Activated CD8-positive, alpha-beta memory T cell treated with anti-CD3 and anti-CD28 coated beads for 36 hours (primary cell): Measurements from ENCODE around the gene LSS. TPM values are rescaled to one million over a fixed set of nuclear protein-coding genes. Genes with fewer than 3 reads are reported as not detected.

ENCODE experiments used
- CTCF ChIA-PET: fragments of 350-600 bp; sonication (Branson Sonifier 250); formaldehyde crosslinking; loops from one replicate; lab custom pipeline; 2021; ENCODE audit warnings: antibody characterized with exemption; lab: Charles Lee
- POLR2A ChIA-PET: fragments of 350-600 bp; sonication (Branson Sonifier 250); formaldehyde crosslinking; loops from one replicate; lab custom pipeline; 2021; ENCODE audit warnings: antibody characterized with exemption; lab: Charles Lee
- total RNA-seq, 2 experiments: library from RNA; stranded (reverse); gene quantifications; one replicate each; pipeline ENCODE4 v1.2.3, GENCODE V29; 2021

LSS gene
- total RNA-seq = 10 to 100 TPM; 19.2 to 20.1 TPM

- ChIA-PET CTCF (no interaction called here), POLR2A (interaction anchor here (0.5 kb wide), 1 partner anchor 765 kb away, joined by 3 read pairs; no protein-coding TSS in a partner anchor)
Observed at GRCh38 chr21:46228345-46229051, at the start of gene LSS. Gene LSS, minus strand, starts transcription at chr21:46228774. Its CDS starts 29 bp downstream, at chr21:46228745.

DNA sequence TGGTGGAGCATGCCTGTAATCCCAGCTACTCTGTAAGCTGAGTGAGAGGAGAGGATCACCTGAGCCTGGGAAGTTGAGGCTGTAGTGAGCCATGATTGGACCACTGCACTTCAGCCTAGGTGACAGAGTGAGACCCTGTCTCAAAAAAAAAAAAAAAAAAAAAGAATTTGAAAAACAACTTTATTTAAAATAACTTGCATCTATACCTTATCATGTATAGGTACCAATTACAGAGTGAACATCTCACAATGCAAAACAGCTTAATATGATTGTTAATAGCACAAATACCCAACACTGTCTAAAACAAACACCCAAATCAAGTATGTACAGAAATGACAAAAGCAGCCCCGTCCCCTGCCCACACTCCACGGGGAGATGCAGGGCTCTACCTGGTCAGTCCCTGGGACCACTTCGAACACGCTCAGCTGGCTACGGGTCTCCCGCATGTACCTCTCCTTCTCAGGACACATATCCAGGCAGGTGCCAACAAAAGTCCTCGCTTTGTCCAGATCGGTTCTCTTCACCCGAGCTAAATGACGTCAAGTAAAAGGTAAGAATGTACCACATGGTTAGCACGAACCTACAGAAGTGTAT is 46.3 kb upstream of the LSS start:
- POLR2A ChIA-PET = interaction anchor here (0.7 kb wide), 1 partner anchor 23 kb away, joined by 5 read pairs; no protein-coding TSS in a partner anchor
- CTCF ChIA-PET = interaction anchor here (0.7 kb wide), 1 partner anchor 11 kb away, joined by 3 read pairs; the partner anchor contains the start of genes MCM3AP and YBEY

- CTCF ChIA-PET = no interaction called here
- POLR2A ChIA-PET = no interaction called here
Observed at GRCh38 chr21:46273341-46273740, 44.8 kb upstream of the LSS start.

DNA sequence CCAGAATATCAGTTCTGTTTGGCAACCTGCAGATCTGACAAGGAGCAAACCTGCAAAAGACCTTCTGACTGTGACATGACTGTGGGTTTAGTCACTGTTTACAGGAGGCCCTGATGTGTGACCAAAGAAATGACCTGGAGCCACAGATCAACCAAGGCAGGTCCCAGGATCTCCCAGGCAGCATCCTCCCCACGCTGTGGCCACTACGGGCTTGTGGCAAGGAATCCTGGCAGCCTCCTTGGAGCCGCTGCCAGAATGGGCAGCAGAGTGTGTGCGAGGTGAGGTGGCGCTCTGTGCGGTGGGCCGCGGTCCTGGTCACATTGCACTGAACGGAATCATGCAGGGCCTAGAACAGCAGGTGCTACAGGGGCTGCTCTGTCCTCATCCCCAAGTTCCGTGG is 40.9 kb upstream of the LSS start:
- ChIA-PET POLR2A (no interaction called here), CTCF (no interaction called here)

DNA sequence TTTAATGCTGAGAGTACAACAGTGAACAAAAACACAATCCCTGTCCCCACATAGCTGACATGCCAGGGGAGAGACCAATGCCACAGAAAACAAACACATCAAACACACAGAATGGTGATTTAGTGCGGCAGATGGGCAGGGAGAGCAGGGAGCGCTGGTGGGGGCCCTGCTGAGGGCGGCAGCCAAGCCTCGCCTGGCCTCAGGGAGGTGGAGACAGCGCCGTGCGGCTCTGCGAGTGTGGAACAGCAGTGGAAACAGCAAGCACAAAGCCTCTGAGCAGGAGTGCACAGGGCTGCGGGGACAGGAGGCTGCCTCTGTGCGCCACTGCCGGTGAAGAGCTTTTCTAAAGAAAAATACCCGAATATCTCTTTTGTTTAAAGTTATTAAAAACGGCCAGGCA is 39.8 kb upstream of the LSS start:
- POLR2A ChIA-PET = interaction anchor here (1.0 kb wide), 1 partner anchor 9 kb away, joined by 3 read pairs; no protein-coding TSS in a partner anchor
- CTCF ChIA-PET = interaction anchor here (1.2 kb wide), 1 partner anchor 10 kb away, joined by 4 read pairs; no protein-coding TSS in a partner anchor

GRCh38 chr21:46266946-46267345 is 38.4 kb upstream of the LSS start:
- POLR2A ChIA-PET = no interaction called here

DNA sequence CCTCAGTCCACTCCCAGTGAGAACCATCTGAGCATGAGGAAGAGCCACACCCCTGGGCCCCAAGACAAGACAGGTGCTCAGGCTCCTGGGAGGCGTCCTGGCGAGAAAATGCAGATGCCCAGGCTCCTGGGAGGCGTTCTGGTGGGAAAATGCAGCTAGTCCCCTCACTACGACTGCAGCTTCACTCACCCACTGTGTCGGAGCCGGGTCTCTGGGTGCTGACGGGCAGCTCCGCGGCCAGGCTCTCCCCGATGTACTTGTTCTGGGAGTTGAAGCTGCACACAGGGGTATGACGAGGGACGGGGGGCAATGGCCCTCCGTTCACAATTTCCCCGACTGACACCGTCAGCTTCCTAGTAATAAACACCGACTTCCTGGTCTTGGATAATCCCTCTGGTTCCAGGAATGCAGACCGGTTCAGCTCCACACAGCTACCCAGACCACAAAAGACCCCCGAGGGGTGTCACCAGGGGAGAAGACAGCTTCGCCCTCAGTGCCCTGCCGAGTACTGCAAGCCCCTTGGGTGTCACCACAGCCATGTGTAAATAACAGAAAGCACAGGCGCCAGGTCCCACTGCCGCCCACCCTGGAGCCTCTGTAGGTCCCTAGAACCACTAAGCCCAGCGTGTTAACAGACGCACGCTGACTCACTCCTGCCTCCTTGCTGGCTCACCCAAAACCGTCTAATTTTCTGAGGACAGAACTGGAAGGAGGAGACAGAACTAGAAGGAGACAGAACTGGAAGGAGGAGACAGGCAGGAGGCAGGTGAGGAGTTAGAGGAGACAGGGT is 37.4 kb upstream of the LSS start:
- ChIA-PET POLR2A (no interaction called here), CTCF (no interaction called here)

More at GRCh38 chr21:46266946-46267345, 38.4 kb upstream of the LSS start:
- CTCF ChIA-PET = no interaction called here

DNA sequence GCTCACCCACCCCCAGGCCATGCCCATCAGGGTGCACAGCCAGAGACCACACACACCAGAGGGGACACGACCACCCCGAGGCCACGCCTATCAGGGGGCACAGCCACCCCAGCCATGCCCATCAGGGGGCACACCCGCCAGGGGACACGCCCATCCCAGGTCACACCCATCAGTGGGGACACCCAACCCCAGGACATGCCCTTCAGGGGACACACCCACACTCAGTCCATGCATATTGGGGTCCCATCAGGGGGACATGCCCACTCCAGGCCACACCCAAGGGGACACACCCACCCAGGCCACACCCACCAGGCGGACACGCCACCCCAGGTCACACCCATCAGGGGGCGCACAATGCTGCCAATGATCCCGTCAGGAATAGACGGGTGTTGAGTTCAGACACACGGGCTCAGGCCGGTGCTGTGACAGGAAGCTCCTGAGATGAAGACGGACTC is 36.1 kb upstream of the LSS start:
- ChIA-PET CTCF (no interaction called here), POLR2A (no interaction called here)

DNA sequence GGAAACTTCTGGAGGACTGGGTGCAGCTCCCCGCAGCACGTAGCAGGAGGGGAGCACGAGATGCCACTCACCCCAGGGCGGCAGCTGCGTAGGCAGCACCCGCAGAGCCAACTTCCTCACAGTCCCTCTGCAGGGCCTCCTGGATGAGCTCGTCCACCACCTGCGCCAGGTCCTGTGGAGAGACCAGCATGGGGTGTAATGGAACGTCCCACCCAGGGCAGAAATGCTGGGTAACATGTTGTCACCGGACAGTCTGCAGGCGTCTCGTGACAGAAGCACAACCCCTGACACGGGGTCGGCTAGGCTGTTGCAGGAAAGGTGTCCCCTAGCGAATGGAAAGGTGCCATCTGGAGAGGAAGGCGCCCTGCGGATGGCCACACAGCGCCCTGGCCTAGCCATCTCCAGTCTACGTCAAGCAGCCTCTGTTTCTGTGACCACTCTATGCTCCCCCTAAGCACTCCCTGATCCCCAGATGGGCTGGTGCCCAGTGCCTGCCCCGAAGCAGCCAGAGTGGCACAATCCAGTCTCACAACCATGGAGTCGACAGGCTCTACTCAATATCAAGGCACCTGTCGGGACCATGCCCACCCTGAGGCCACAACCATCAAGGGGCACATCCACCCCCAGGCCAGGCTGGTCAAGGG is 35.6 kb upstream of the LSS start:
- ChIA-PET POLR2A (no interaction called here), CTCF (no interaction called here)

DNA sequence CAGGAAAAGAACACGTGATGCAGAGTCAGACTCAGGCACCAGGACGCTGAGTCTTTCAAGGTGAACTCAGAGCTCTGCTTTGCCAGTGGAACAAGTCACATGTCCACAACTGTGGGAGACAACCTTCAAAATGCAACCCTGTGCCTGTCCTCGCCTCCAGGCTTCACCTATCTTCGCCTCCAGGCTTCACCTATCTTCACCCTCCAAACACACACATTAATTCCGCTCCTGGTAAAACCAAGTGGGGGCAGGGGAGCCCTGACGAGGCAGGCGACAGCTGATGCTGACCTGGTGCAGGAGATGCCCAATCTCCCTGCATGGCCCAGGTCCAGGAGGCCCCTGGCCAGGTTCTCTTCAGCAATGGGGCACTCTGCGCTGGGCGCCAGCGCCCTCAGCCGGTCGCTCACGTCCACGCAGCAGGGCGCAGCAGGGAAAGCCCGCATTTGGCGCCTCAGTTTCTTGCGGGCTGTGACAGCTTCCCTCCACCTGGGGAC is 28.0 kb upstream of the LSS start:
- POLR2A ChIA-PET = no interaction called here
- CTCF ChIA-PET = no interaction called here

- ChIA-PET CTCF (interaction anchor here (0.6 kb wide), 1 partner anchor 271 kb away, joined by 3 read pairs; no protein-coding TSS in a partner anchor), POLR2A (no interaction called here)
Observed at GRCh38 chr21:46255758-46256337, 27.3 kb upstream of the LSS start.

DNA sequence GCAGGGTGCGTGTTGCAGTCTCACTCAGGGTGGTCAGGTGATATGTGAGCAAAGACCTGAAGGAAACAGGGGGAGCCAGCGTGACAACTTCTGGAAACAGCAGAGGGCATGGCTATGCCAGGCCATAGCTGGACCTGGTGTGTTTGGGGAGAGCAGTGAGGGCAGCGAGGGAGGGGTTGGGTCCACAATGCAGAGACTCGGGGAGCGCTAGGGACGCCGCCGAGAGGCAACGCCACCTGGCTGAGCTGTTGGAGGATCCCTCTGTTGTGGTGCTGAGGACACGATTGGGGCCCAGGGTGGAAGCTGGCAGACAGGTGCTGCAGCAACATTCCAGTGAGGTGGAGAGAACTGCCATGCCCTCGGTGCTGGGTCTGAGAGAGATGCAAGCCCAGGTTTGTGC is 26.6 kb upstream of the LSS start:
- CTCF ChIA-PET = interaction anchor here (0.6 kb wide), 1 partner anchor 271 kb away, joined by 3 read pairs; no protein-coding TSS in a partner anchor
- POLR2A ChIA-PET = no interaction called here

DNA sequence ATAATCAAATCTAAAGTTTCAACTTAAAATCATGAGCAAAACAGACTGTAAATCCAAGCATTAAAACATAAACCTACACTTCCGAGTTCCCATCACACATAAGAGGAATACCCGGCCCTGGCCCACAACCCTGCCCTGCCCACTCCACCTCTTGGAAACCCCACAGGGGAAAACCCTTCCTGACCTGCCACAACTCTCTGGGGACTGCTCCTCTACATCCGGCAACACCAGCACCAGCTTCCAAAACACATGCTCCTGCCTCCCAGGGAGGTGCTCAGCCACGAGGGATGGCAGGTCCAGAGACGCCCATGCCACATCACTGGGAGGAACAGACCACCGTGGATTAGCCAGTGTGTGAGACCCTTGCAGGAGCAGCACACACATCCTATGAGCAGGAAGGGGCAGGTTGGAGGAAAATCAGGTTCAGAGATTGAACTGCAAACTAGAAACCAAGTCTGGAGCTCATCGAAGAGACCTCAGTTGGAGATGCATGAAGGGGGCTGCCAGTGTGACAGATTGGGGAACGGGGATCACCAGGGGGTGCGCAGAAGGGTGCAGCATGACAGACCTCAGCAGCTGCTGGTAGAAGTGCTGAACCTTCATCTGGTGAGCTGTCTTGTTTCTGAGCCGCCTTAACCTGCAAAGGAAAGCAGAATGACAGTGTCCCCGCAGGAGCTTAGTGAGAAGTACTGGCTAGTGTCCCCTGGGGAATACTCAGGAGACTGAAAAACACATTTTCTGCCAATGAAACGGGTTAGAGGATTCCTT is 25.8 kb upstream of the LSS start:
- ChIA-PET CTCF (no interaction called here), POLR2A (no interaction called here)

- CTCF ChIA-PET = interaction anchor here (1.6 kb wide), 1 partner anchor 110 kb away, joined by 4 read pairs; no protein-coding TSS in a partner anchor
- POLR2A ChIA-PET = no interaction called here
Observed at GRCh38 chr21:46253610-46254124, 25.1 kb upstream of the LSS start.

DNA sequence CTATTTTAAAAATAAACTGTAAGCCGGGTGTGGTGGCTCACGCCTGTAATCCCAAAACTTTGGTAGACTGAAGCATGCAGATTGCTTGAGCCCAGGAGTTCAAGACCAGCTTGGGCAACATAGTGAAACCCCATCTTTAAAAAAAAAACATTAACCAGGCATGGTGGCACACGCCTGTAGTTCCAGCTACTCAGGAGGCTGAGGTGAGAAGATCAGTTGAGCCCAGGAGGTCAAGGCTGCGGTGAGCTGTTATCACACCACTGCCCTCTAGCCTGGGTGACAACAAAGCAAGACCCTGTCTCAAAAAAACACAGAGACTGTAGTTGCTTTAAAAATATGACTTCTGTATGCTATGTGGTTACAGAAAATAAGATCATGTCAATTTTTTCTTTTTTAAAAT is 24.3 kb upstream of the LSS start:
- ChIA-PET POLR2A (no interaction called here), CTCF (interaction anchor here (0.9 to 1.6 kb wide), 2 partner anchors 13 to 109 kb away, joined by 3 to 4 read pairs; no protein-coding TSS in a partner anchor)

- ChIA-PET POLR2A (no interaction called here), CTCF (interaction anchor here (1.1 kb wide), 1 partner anchor 10 kb away, joined by 3 read pairs; no protein-coding TSS in a partner anchor)
Observed at GRCh38 chr21:46250146-46250725, 21.7 kb upstream of the LSS start.

- CTCF ChIA-PET = no interaction called here
- POLR2A ChIA-PET = no interaction called here
Observed at GRCh38 chr21:46248827-46249226, 20.3 kb upstream of the LSS start.
